Activated naive CD4-positive, alpha-beta T cell treated with anti-CD3 and anti-CD28 coated beads, Interleukin-2, amount 10 ng/mL, durations not matched to agents 5 hours and 36 hours (primary cell): Measurements from ENCODE around the gene RIT2. TPM values are rescaled to one million over a fixed set of nuclear protein-coding genes. Genes with fewer than 3 reads are reported as not detected.

Experiments
- total RNA-seq, 2 experiments: library from RNA; stranded (reverse); gene quantifications; one replicate each; pipeline ENCODE4 v1.2.3, GENCODE V29; 2021

The RIT2 gene
- total RNA-seq: not detected

GRCh38 chr18:43115076-43115921 is at the start of gene RIT2:
RIT2 (minus strand) TSS chr18:43115685.

Other genes with a start within 250 kb of the RIT2 start
- gene SYT4, start 161.8 kb upstream of the RIT2 start, total RNA-seq: not detected